ENCODE measurements around the gene SLC35F3. TPM values are rescaled to one million over a fixed set of nuclear protein-coding genes. Genes with fewer than 3 reads are reported as not detected.

SLC35F3 gene
- total RNA-seq, 4 donors from 2014 or later: 0.82 TPM; not detected in 3

GRCh38 chr1:234201600-234201999 lies 297.1 kb downstream of the SLC35F3 start:
- no peak for TF ChIP-seq CTCF (IDR thresholded peaks at IDR 0.05 in 4 of 5, conservative IDR thresholded peaks at IDR 0.05 in 1 of 5)
- TF ChIP-seq POLR2A (IDR thresholded peaks at IDR 0.05): no peak
- no peak for ATAC-seq
- intact Hi-C loops (cut with DNase I; ENCODE audit: low total_unique reads): loop anchor here (10.0 kb wide), 1 partner anchor 1303 kb away; the partner anchor contains the start of gene B3GALNT2

GRCh38 chr1:234205966-234206365 lies 301.5 kb downstream of the SLC35F3 start:
- Histone ChIP-seq H3K27me3 (no peaks in the 10 kb centered on the region), H3K36me3 (no peaks in the 10 kb centered on the region), H3K4me1 (peaks cover 21 to 23% of the 10 kb centered on the region in 2 donors), H3K27ac (peak overlapping the region in 2 of 4 donors; percentile 64 to 65), H3K4me3 (no peak overlapping the region), H3K9me3 (no peaks in the 10 kb centered on the region)
- in situ Hi-C loops (cut with MboI; ENCODE audit: low sequenced_read_pairs in 4 of 4): no loop called here
- intact Hi-C loops (cut with DNase I; ENCODE audit: low total_unique reads): loop anchor here (2.0 to 10.0 kb wide), 3 partner anchors 19 to 1299 kb away; partner anchors contain the start of gene B3GALNT2
- no peak for TF ChIP-seq POLR2A (IDR thresholded peaks at IDR 0.05)
- TF ChIP-seq CTCF (IDR thresholded peaks at IDR 0.05 in 4 of 5, conservative IDR thresholded peaks at IDR 0.05 in 1 of 5): no peak
- DNase-seq (no peak), ATAC-seq (no peak)

More at GRCh38 chr1:234201600-234201999, 297.1 kb downstream of the SLC35F3 start:
- Histone ChIP-seq H3K36me3 (no peaks in the 10 kb centered on the region), H3K9me3 (no peaks in the 10 kb centered on the region), H3K27me3 (no peaks in the 10 kb centered on the region), H3K27ac (no peak overlapping the region), H3K4me1 (peaks cover 24 to 29% of the 10 kb centered on the region in 2 donors), H3K4me3 (no peak overlapping the region)
- in situ Hi-C loops (cut with MboI; ENCODE audit: low sequenced_read_pairs in 4 of 4): no loop called here
- DNase-seq: no peak

GRCh38 chr1:234206651-234207284 lies 302.3 kb downstream of the SLC35F3 start:
- intact Hi-C loops (cut with DNase I; ENCODE audit: low total_unique reads): loop anchor here (2.0 to 10.0 kb wide), 3 partner anchors 20 to 1298 kb away; partner anchors contain the start of gene B3GALNT2
- peak; percentile 90 to 95 for DNase-seq
- Histone ChIP-seq H3K4me1 (peaks cover 17 to 20% of the 10 kb centered on the region in 2 donors), H3K9me3 (no peaks in the 10 kb centered on the region), H3K36me3 (no peaks in the 10 kb centered on the region), H3K4me3 (no peak overlapping the region), H3K27ac (peak overlapping the region; percentile 55 to 65 (median 60)), H3K27me3 (no peaks in the 10 kb centered on the region)
- in situ Hi-C loops (cut with MboI; ENCODE audit: low sequenced_read_pairs in 4 of 4): no loop called here
- ATAC-seq: peak; percentile 100
- TF ChIP-seq POLR2A (IDR thresholded peaks at IDR 0.05): no peak
- no peak for TF ChIP-seq CTCF (IDR thresholded peaks at IDR 0.05 in 4 of 5, conservative IDR thresholded peaks at IDR 0.05 in 1 of 5)

- no peak overlapping the region for H3K27ac ChIP-seq
- no peak for ATAC-seq
- no peaks in the 10 kb centered on the region for H3K27me3 ChIP-seq
- TF ChIP-seq CTCF (IDR thresholded peaks at IDR 0.05 in 4 of 5, conservative IDR thresholded peaks at IDR 0.05 in 1 of 5): no peak
- no peak for TF ChIP-seq POLR2A (IDR thresholded peaks at IDR 0.05)
- in situ Hi-C loops (cut with MboI; ENCODE audit: low sequenced_read_pairs in 4 of 4): no loop called here
- no peaks in the 10 kb centered on the region for H3K9me3 ChIP-seq
- DNase-seq: no peak
- peaks cover 15 to 20% of the 10 kb centered on the region in 2 donors for H3K4me1 ChIP-seq
- intact Hi-C loops (cut with DNase I; ENCODE audit: low total_unique reads): loop anchor here (10.0 kb wide), 1 partner anchor 1296 kb away; the partner anchor contains the start of gene B3GALNT2
- H3K36me3 ChIP-seq: no peaks in the 10 kb centered on the region
- no peak overlapping the region for H3K4me3 ChIP-seq
These were observed 303.9 kb downstream of the SLC35F3 start for GRCh38 chr1:234208351-234208750.
